A172 (cell line): ENCODE measurements around the gene SREK1IP1. TPM values are rescaled to one million over a fixed set of nuclear protein-coding genes. Genes with fewer than 3 reads are reported as not detected.

Experiments
- DNase-seq: peaks from one replicate; pipeline ENCODE4 v3.0.0-alpha.2; 2015; ENCODE audit warnings: low spot score
- total RNA-seq: library from RNA; depleted of rRNA; stranded (reverse); fragments of >200 nt; shearing (Covaris generic); gene quantifications from 2 replicates; pipeline ENCODE4 v1.2.3, GENCODE V29; 2014; rRNA removed

SREK1IP1 gene
- 6.9 and 7.9 TPM in 2 replicates for total RNA-seq

- peak; percentile 89 for DNase-seq
These were observed at the start of gene SREK1IP1, which contains the start of gene CWC27 for GRCh38 chr5:64768358-64769312. Gene SREK1IP1, minus strand, starts transcription at chr5:64768691. Its CDS starts 174 bp downstream, at chr5:64768517. Gene CWC27, plus strand, starts transcription at chr5:64768930. Its CDS starts 217 bp downstream, at chr5:64769147.

- DNase-seq = no peak
These were observed 49.8 kb upstream of the SREK1IP1 start for GRCh38 chr5:64818245-64818644.

GRCh38 chr5:64814073-64814472 is 45.6 kb upstream of the SREK1IP1 start:
- no peak for DNase-seq

- peak; percentile 54 for DNase-seq
These were observed 42.7 kb upstream of the SREK1IP1 start for GRCh38 chr5:64811050-64811640.

- DNase-seq = no peak
These were observed 39.0 kb upstream of the SREK1IP1 start for GRCh38 chr5:64807520-64807919.

- DNase-seq = no peak
These were observed 38.0 kb upstream of the SREK1IP1 start for GRCh38 chr5:64806537-64806936.

- DNase-seq = no peak
These were observed 32.4 kb upstream of the SREK1IP1 start for GRCh38 chr5:64800926-64801325.

GRCh38 chr5:64796301-64796700 is 27.8 kb upstream of the SREK1IP1 start:
- no peak for DNase-seq

GRCh38 chr5:64794053-64794770 is 25.7 kb upstream of the SREK1IP1 start:
- DNase-seq = no peak

- DNase-seq = no peak
These were observed 24.0 kb upstream of the SREK1IP1 start for GRCh38 chr5:64792469-64792868.

GRCh38 chr5:64790210-64790609 is 21.7 kb upstream of the SREK1IP1 start:
- no peak for DNase-seq

GRCh38 chr5:64789457-64789856 is 21.0 kb upstream of the SREK1IP1 start:
- DNase-seq = no peak

- no peak for DNase-seq
These were observed 19.7 kb upstream of the SREK1IP1 start for GRCh38 chr5:64788156-64788555.

GRCh38 chr5:64786372-64786771 is 17.9 kb upstream of the SREK1IP1 start:
- no peak for DNase-seq

GRCh38 chr5:64784451-64785025 is 16.0 kb upstream of the SREK1IP1 start:
- peak; percentile 65 for DNase-seq

GRCh38 chr5:64775291-64775690 is 6.8 kb upstream of the SREK1IP1 start:
- no peak for DNase-seq

- DNase-seq = no peak
These were observed 5.0 kb upstream of the SREK1IP1 start for GRCh38 chr5:64773533-64773932.

- no peak for DNase-seq
These were observed 3.2 kb upstream of the SREK1IP1 start for GRCh38 chr5:64771736-64772135.

GRCh38 chr5:64769855-64770254 is 1.4 kb upstream of the SREK1IP1 start:
- no peak for DNase-seq

- DNase-seq = no peak
These were observed 533 bp downstream of the SREK1IP1 start for GRCh38 chr5:64767959-64768357.

- no peak for DNase-seq
These were observed 1.6 kb downstream of the SREK1IP1 start for GRCh38 chr5:64766941-64767340.
